Measurements from ENCODE around the gene TOM1. TPM values are rescaled to one million over a fixed set of nuclear protein-coding genes. Genes with fewer than 3 reads are reported as not detected.

Gene TOM1
- total RNA-seq, 4 donors from 2014 or later: 22.3 to 40.3 (median 34.1) TPM

DNA sequence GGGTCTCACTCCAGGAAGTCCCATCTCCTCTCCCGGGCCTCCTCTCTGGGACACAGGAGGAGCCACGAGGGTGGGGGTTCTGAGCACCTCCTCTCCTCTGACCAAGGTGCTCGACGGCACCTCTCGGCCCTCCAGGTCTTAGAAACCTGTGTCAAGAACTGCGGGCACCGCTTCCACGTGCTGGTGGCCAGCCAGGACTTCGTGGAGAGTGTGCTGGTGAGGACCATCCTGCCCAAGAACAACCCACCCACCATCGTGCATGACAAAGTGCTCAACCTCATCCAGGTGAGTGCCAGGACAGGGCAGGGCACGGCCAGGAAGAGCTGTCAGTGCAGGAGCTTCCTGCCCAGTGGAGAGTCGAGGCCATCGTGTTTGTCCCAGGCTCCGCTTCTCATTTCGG, 23.2 kb downstream of the TOM1 start:
- H3K9me3 ChIP-seq: no peaks in the 10 kb centered on the region
- H3K27ac ChIP-seq: no peak overlapping the region
- no peak for ATAC-seq
- H3K36me3 ChIP-seq: peaks cover 0 to 100% of the 10 kb centered on the region in 2 donors
- TF ChIP-seq EP300 (IDR thresholded peaks at IDR 0.05): no peak
- no peak for TF ChIP-seq POLR2A (IDR thresholded peaks at IDR 0.05)
- no peak for TF ChIP-seq POLR2AphosphoS5 (IDR thresholded peaks at IDR 0.05)
- TF ChIP-seq, protein P1, sequence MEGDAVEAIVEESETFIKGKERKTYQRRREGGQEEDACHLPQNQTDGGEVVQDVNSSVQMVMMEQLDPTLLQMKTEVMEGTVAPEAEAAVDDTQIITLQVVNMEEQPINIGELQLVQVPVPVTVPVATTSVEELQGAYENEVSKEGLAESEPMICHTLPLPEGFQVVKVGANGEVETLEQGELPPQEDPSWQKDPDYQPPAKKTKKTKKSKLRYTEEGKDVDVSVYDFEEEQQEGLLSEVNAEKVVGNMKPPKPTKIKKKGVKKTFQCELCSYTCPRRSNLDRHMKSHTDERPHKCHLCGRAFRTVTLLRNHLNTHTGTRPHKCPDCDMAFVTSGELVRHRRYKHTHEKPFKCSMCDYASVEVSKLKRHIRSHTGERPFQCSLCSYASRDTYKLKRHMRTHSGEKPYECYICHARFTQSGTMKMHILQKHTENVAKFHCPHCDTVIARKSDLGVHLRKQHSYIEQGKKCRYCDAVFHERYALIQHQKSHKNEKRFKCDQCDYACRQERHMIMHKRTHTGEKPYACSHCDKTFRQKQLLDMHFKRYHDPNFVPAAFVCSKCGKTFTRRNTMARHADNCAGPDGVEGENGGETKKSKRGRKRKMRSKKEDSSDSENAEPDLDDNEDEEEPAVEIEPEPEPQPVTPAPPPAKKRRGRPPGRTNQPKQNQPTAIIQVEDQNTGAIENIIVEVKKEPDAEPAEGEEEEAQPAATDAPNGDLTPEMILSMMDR (IDR thresholded peaks at IDR 0.05): no peak
- H3K4me1 ChIP-seq: no peaks in the 10 kb centered on the region
- WGBS, 2 donors (ENCODE audit: low coverage in 1 of 2): 60% methylated on average over 2 of the region's 15 CpGs; no CpG with 5 or more reads in 1 of the 2 donors
- no peak overlapping the region for H3K4me3 ChIP-seq
- H3K27me3 ChIP-seq: no peaks in the 10 kb centered on the region

DNA sequence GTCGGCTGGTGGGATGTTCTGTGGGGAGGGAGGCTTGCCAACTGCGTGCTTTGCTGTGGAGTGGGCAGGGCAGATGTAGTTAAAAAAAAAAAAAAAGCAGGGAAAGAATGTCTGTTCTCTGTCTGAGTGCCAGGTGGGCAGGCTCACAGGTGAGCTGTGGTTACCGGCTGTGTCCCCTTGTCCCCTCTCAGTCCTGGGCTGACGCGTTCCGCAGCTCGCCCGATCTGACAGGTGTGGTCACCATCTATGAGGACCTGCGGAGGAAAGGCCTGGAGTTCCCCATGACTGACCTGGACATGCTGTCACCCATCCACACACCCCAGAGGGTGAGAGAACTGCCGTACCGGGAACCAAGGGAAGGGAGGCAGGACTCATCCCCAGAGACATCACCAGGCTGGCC, 23.6 kb downstream of the TOM1 start:
- Histone ChIP-seq H3K4me1 (no peaks in the 10 kb centered on the region), H3K9me3 (no peaks in the 10 kb centered on the region), H3K36me3 (peaks cover 0 to 100% of the 10 kb centered on the region in 2 donors), H3K27ac (no peak overlapping the region), H3K4me3 (no peak overlapping the region), H3K27me3 (no peaks in the 10 kb centered on the region)
- no peak for ATAC-seq
- TF ChIP-seq, protein P1 (IDR thresholded peaks at IDR 0.05): no peak
- no peak for TF ChIP-seq POLR2AphosphoS5 (IDR thresholded peaks at IDR 0.05)
- TF ChIP-seq EP300 (IDR thresholded peaks at IDR 0.05): no peak
- TF ChIP-seq POLR2A (IDR thresholded peaks at IDR 0.05): no peak
- 90 to 100% methylated on average over 4 to 7 of the region's 11 CpGs for WGBS, 2 donors (ENCODE audit: low coverage in 1 of 2)

DNA sequence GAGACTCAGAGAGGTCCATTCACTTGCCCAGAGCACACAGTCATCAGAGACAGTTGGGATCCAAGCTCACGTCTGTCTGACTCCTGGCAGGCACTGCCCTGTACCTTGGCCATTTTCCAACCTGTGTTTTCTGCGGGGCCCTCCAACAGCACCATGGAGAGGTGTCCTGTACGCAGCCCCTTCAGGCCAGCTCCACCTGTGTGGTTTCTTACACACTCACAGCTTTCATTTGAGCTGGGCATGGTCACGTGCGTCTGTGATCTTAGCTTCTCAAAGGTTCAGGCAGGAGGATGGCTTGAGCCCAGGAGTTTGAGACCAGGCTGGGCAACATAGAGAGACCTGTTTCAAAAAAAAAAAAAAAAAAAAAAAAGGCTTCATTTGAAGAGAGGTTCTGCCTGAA, 24.4 kb downstream of the TOM1 start:
- Histone ChIP-seq H3K9me3 (no peaks in the 10 kb centered on the region), H3K27me3 (no peaks in the 10 kb centered on the region), H3K4me1 (no peaks in the 10 kb centered on the region), H3K36me3 (peaks cover 0 to 100% of the 10 kb centered on the region in 2 donors), H3K4me3 (no peak overlapping the region), H3K27ac (no peak overlapping the region)
- no peak for ATAC-seq
- 20 to 43% methylated on average over 1 to 2 of the region's 5 CpGs for WGBS, 2 donors (ENCODE audit: low coverage in 1 of 2)
- TF ChIP-seq POLR2A (IDR thresholded peaks at IDR 0.05) (no peak), POLR2AphosphoS5 (IDR thresholded peaks at IDR 0.05) (no peak), EP300 (IDR thresholded peaks at IDR 0.05) (no peak)
- TF ChIP-seq, protein P1 (IDR thresholded peaks at IDR 0.05): no peak

DNA sequence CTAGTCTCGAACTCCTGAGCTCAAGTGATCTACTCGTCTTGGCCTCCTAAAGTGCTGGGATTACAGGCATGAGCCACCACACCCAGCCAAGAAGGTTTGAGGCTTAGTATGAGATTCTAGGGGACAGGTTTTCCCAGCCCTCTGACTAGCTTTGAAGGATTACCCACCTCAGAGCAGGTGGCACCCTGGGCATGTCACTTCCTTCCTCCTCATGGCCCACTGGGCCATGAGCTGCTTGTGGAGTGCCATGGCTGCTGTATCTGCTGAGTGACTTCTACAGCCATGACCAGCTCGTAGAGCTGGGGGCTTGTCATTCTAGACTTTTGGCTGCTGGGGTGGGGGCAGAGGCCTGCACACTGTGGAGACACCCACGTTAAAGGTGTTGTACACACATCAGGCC, 25.1 kb downstream of the TOM1 start:
- no peaks in the 10 kb centered on the region for H3K9me3 ChIP-seq
- WGBS, 2 donors (ENCODE audit: low coverage in 1 of 2): 75 to 90% methylated on average over 2 to 3 of the region's 4 CpGs
- H3K27ac ChIP-seq: no peak overlapping the region
- no peaks in the 10 kb centered on the region for H3K4me1 ChIP-seq
- peaks cover 0 to 100% of the 10 kb centered on the region in 2 donors for H3K36me3 ChIP-seq
- no peak for ATAC-seq
- H3K27me3 ChIP-seq: no peaks in the 10 kb centered on the region
- no peak overlapping the region for H3K4me3 ChIP-seq
- TF ChIP-seq POLR2A (IDR thresholded peaks at IDR 0.05) (no peak), EP300 (IDR thresholded peaks at IDR 0.05) (no peak), POLR2AphosphoS5 (IDR thresholded peaks at IDR 0.05) (no peak)
- TF ChIP-seq, protein P1 (IDR thresholded peaks at IDR 0.05): no peak

DNA sequence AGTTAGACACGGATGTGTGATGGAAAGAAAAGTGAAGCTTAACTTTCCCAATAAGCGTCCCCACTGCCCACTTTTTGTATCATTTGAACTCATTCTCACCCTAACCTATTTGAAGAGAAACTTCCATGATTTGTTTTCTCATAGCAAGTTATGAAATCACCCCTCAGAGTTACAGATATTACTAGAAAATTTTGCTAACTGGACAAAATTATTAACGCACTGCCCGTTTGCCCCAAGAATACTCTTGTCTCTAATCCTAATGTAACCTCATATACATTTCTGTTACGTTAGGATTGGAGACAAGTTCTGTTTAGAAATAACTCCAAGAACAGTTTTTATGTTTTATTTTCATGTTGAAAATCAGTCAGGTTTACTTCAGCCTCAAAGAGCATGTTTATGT, 25.5 kb downstream of the TOM1 start:
- no peaks in the 10 kb centered on the region for H3K27me3 ChIP-seq
- 80 to 90% methylated on average over 5 of the region's 5 CpGs for WGBS, 2 donors (ENCODE audit: low coverage in 1 of 2)
- no peak overlapping the region for H3K4me3 ChIP-seq
- TF ChIP-seq POLR2A (IDR thresholded peaks at IDR 0.05): no peak
- no peak for TF ChIP-seq EP300 (IDR thresholded peaks at IDR 0.05)
- H3K36me3 ChIP-seq: peaks cover 0 to 100% of the 10 kb centered on the region in 2 donors
- peaks cover 0 to under 1% (median 0%) of the 10 kb centered on the region in 3 donors for H3K4me1 ChIP-seq
- no peaks in the 10 kb centered on the region for H3K9me3 ChIP-seq
- ATAC-seq: no peak
- H3K27ac ChIP-seq: no peak overlapping the region

All from gastroesophageal sphincter (tissue), 4 donors.